Activated T-helper 1 cell treated with anti-CD3 and anti-CD28 coated beads, Interleukin-12 subunit alpha, Interleukin-12 subunit beta, Interleukin-2, Interleukin-4 antibody, amounts not matched to agents 30 ng/mL and 10 ng/mL and 1 ng/mL, durations not matched to agents 14 hours and 24 hours and 36 hours (primary cell): ENCODE results near the gene SLC66A3. TPM values are rescaled to one million over a fixed set of nuclear protein-coding genes. Genes with fewer than 3 reads are reported as not detected.

Experiments
- DNase-seq: peaks from one replicate; pipeline ENCODE4 v3.0.0; 2021; ENCODE audit warnings: low spot score
- H3K27ac Mint-ChIP-seq: one replicate; pipeline ENCODE4 v1.8.0; 2021; ENCODE audit warnings: mild to moderate bottlenecking, mixed read lengths
- H3K27me3 Mint-ChIP-seq: one replicate; pipeline ENCODE4 v1.8.0; 2022; ENCODE audit warnings: mild to moderate bottlenecking, moderate library complexity, mixed read lengths; ENCODE audit not compliant: insufficient read depth
- H3K36me3 Mint-ChIP-seq: one replicate; pipeline ENCODE4 v1.8.0; 2021; ENCODE audit warnings: low read depth, mixed read lengths
- H3K4me1 Mint-ChIP-seq: one replicate; pipeline ENCODE4 v1.8.0; 2021; ENCODE audit warnings: low read depth, mixed read lengths
- H3K4me3 Mint-ChIP-seq: one replicate; pipeline ENCODE4 v1.8.0; 2021; ENCODE audit warnings: mild to moderate bottlenecking, moderate library complexity, mixed read lengths
- H3K9me3 Mint-ChIP-seq: one replicate; pipeline ENCODE4 v1.8.0; 2021; ENCODE audit warnings: mixed read lengths
- intact Hi-C: fragments of 100-400 bp; cut with micrococcal nuclease; formaldehyde crosslinking; loops from one replicate; pipeline ENCODE4 v1.15.1; 2024
- total RNA-seq: library from RNA; stranded (reverse); gene quantifications from 2 replicates; pipeline ENCODE4 v1.2.3, GENCODE V29; 2022

Gene SLC66A3
- total RNA-seq, 1 donor from 2014 or later, result 7.9 TPM

GRCh38 chr2:11179196-11179595 is 23.9 kb downstream of the SLC66A3 start:
- no peak overlapping the region for H3K27ac Mint-ChIP-seq
- peaks cover 13% of the 10 kb centered on the region for H3K4me1 Mint-ChIP-seq
- no peaks in the 10 kb centered on the region for H3K27me3 Mint-ChIP-seq
- no peaks in the 10 kb centered on the region for H3K9me3 Mint-ChIP-seq
- DNase-seq, result no peak
- intact Hi-C loops, result no loop called here
- peaks cover 6% of the 10 kb centered on the region for H3K36me3 Mint-ChIP-seq
- H3K4me3 Mint-ChIP-seq, result no peak overlapping the region

DNA sequence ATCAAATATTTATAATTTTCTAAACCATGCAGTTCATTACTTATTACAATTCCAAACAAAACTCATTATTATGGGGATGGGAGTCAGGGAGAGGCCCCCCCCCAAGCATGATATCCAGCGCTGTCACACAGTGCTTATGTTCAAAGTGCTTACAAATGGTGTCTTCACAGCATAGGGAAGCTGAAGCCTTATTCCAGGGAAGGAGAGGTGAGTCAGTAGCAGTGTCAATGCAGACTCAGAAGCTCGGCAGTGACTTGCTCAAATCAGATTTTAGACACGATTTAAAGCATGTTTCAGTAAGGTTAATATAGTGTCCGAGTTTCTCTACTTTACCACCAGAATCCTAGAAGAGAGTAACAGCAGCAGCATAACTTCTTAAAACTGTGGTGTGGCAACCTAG is 24.6 kb downstream of the SLC66A3 start:
- H3K27me3 Mint-ChIP-seq, result no peaks in the 10 kb centered on the region
- peaks cover 6% of the 10 kb centered on the region for H3K36me3 Mint-ChIP-seq
- H3K4me3 Mint-ChIP-seq, result no peak overlapping the region
- no peaks in the 10 kb centered on the region for H3K9me3 Mint-ChIP-seq
- H3K4me1 Mint-ChIP-seq, result peaks cover 11% of the 10 kb centered on the region
- DNase-seq, result no peak
- intact Hi-C loops, result no loop called here
- H3K27ac Mint-ChIP-seq, result no peak overlapping the region

DNA sequence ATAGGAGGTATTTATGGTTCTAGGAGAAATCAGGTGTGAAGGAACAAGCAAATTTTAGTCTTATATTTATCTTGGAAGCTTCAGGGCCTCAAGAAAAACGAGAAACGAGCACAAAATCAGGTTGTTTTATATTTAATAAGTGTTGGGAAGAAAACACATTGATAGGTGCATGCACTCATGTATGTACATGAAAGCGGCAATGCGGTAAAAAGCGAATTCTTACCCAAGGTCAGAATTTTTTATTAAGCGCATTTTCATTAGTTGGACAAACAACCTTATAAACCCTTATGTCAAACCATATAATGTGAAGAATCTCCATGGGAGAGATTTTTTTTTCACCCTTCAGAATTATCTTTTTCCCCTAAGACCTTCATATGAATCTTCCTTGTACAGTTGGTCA is 25.4 kb downstream of the SLC66A3 start:
- intact Hi-C loops, result no loop called here
- no peak overlapping the region for H3K27ac Mint-ChIP-seq
- H3K36me3 Mint-ChIP-seq, result peaks cover 4% of the 10 kb centered on the region
- no peak overlapping the region for H3K4me3 Mint-ChIP-seq
- no peaks in the 10 kb centered on the region for H3K9me3 Mint-ChIP-seq
- H3K27me3 Mint-ChIP-seq, result no peaks in the 10 kb centered on the region
- peaks cover 4% of the 10 kb centered on the region for H3K4me1 Mint-ChIP-seq
- no peak for DNase-seq

- H3K4me1 Mint-ChIP-seq, result no peaks in the 10 kb centered on the region
- no peaks in the 10 kb centered on the region for H3K9me3 Mint-ChIP-seq
- peaks cover 2% of the 10 kb centered on the region for H3K36me3 Mint-ChIP-seq
- no peak overlapping the region for H3K4me3 Mint-ChIP-seq
- no peak for DNase-seq
- no peaks in the 10 kb centered on the region for H3K27me3 Mint-ChIP-seq
- H3K27ac Mint-ChIP-seq, result no peak overlapping the region
- intact Hi-C loops, result no loop called here
Measured at GRCh38 chr2:11182951-11183350, 27.7 kb downstream of the SLC66A3 start.

GRCh38 chr2:11186145-11186544 is 30.9 kb downstream of the SLC66A3 start:
- Mint-ChIP-seq H3K36me3 (peaks cover 6% of the 10 kb centered on the region), H3K27me3 (no peaks in the 10 kb centered on the region), H3K9me3 (no peaks in the 10 kb centered on the region), H3K4me3 (no peak overlapping the region), H3K27ac (no peak overlapping the region), H3K4me1 (no peaks in the 10 kb centered on the region)
- no peak for DNase-seq
- intact Hi-C loops, result no loop called here

GRCh38 chr2:11187083-11187619 is 31.9 kb downstream of the SLC66A3 start:
- Mint-ChIP-seq H3K27ac (no peak overlapping the region), H3K4me3 (no peak overlapping the region), H3K9me3 (no peaks in the 10 kb centered on the region), H3K27me3 (no peaks in the 10 kb centered on the region), H3K36me3 (peaks cover 7% of the 10 kb centered on the region), H3K4me1 (no peaks in the 10 kb centered on the region)
- intact Hi-C loops, result no loop called here
- DNase-seq, result no peak

DNA sequence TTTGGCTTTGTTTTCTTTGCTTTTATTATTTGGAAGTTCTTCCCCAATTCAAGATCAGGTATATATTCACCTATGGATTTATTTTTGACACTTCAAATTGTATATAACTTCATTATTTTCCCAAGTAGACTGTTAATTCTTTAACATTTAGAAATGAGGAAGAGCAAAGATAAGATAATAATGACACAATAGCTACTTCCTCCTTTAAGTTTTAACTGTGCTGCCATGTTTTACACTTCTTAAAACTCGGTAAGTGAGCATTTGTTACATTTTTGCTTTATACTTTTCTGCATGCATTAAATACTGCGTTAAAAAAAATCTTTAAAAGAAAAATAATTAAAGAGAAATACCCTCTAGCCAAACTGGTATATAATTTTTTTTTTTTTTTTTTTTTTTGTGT is 32.5 kb downstream of the SLC66A3 start:
- no peak overlapping the region for H3K27ac Mint-ChIP-seq
- intact Hi-C loops, result no loop called here
- DNase-seq, result no peak
- peaks cover 7% of the 10 kb centered on the region for H3K36me3 Mint-ChIP-seq
- H3K4me3 Mint-ChIP-seq, result no peak overlapping the region
- no peaks in the 10 kb centered on the region for H3K4me1 Mint-ChIP-seq
- H3K27me3 Mint-ChIP-seq, result no peaks in the 10 kb centered on the region
- no peaks in the 10 kb centered on the region for H3K9me3 Mint-ChIP-seq

DNA sequence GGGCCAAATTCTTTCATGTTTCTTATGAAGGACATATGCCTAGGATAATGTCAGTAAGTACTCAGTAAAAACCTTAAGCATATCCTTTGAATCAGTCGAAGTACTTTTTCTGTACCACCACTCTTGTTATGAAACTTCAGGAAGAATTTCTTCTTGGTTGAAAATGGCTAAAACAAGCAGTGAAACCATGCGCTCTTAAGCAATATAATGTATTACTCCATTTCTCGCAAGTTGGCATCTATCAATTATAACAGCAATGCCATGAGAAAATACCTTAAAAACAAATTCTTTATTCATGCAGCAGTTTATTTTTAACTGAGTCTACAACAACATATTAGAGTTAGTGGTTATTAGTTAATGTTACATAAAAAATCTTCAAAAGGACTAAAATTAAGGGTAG is 41.0 kb downstream of the SLC66A3 start:
- Mint-ChIP-seq H3K4me1 (no peaks in the 10 kb centered on the region), H3K9me3 (no peaks in the 10 kb centered on the region), H3K4me3 (no peak overlapping the region), H3K36me3 (peaks cover 22% of the 10 kb centered on the region), H3K27ac (no peak overlapping the region), H3K27me3 (no peaks in the 10 kb centered on the region)
- DNase-seq, result no peak
- intact Hi-C loops, result no loop called here

DNA sequence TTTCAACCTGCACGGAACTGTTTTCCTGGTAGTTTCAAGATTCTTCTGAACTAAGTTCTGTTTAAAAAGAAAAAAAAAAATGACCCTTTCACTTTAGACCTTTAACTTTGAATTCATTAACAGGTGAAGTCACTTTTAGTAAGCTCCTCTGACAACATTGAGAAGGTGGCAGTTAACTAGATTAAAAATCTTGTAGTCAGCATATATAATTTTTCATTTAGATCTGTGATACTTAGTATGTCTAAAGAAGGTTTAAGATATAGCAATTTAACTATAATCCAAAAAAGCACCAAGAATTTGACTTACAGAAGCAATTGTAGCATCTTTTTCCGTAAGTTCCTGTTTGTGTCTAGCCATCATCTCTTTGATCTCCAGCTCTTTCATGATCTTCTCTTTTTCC is 45.4 kb downstream of the SLC66A3 start:
- H3K27me3 Mint-ChIP-seq, result no peaks in the 10 kb centered on the region
- no peak overlapping the region for H3K4me3 Mint-ChIP-seq
- DNase-seq, result no peak
- H3K27ac Mint-ChIP-seq, result no peak overlapping the region
- peaks cover 16% of the 10 kb centered on the region for H3K4me1 Mint-ChIP-seq
- intact Hi-C loops, result no loop called here
- peaks cover 17% of the 10 kb centered on the region for H3K36me3 Mint-ChIP-seq
- H3K9me3 Mint-ChIP-seq, result no peaks in the 10 kb centered on the region

DNA sequence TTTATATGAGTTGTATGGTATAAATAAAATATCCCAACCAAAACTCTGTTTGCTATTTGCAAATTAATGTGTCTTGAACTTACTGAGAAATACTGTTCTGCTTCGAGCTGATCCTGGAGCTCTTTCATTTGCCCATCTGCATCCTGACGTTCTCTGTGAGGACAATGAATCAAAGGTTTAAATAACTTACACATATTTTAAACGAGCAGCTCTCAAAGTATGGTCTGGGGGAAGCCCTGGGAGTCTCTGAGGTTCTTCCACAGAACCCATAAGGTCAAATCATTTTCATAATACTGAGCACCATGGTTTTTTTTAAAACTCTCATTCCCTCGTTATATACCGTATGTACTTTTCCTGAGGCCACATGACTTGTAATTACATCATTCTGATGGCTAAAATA is 46.7 kb downstream of the SLC66A3 start:
- Mint-ChIP-seq H3K27ac (no peak overlapping the region), H3K4me1 (peaks cover 16% of the 10 kb centered on the region), H3K36me3 (peaks cover 15% of the 10 kb centered on the region), H3K27me3 (no peaks in the 10 kb centered on the region), H3K4me3 (no peak overlapping the region), H3K9me3 (no peaks in the 10 kb centered on the region)
- intact Hi-C loops, result loop anchor here (2.0 kb wide), 3 partner anchors 47 to 69 kb away; partner anchors contain the start of gene SLC66A3
- no peak for DNase-seq

GRCh38 chr2:11203480-11203879 is 48.2 kb downstream of the SLC66A3 start:
- Mint-ChIP-seq H3K27ac (peak overlapping the region; percentile 10), H3K4me1 (peaks cover 16% of the 10 kb centered on the region), H3K4me3 (no peak overlapping the region)

GRCh38 chr2:11208083-11208482 is 52.8 kb downstream of the SLC66A3 start:
- no peaks in the 10 kb centered on the region for H3K9me3 Mint-ChIP-seq
- peaks cover 16% of the 10 kb centered on the region for H3K4me1 Mint-ChIP-seq
- H3K4me3 Mint-ChIP-seq, result no peak overlapping the region
- no peak overlapping the region for H3K27ac Mint-ChIP-seq
- DNase-seq, result no peak
- peaks cover 8% of the 10 kb centered on the region for H3K36me3 Mint-ChIP-seq
- H3K27me3 Mint-ChIP-seq, result no peaks in the 10 kb centered on the region
- intact Hi-C loops, result no loop called here

More at GRCh38 chr2:11203480-11203879, 48.2 kb downstream of the SLC66A3 start:
- no peak for DNase-seq
- Mint-ChIP-seq H3K27me3 (no peaks in the 10 kb centered on the region), H3K36me3 (peaks cover 15% of the 10 kb centered on the region), H3K9me3 (no peaks in the 10 kb centered on the region)
- intact Hi-C loops, result loop anchor here (2.0 kb wide), 3 partner anchors 49 to 71 kb away; partner anchors contain the start of gene SLC66A3

DNA sequence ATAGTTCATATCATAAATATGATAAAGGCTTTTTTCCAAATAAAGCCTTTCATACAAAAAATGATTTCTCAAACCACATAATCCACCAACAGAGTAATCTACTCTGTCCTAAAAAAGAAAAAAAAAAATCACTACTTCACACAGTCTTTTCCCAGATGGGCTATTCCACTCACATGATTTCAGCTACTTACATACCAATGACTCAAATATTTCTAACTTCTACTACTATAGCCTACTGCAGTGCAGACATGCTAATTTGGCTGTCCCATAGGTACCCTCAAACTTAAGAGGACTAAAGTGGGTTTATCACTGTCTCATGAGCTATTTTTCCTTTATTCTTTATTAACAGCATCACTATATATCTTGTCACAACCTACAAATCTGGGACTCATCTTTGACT is 57.4 kb downstream of the SLC66A3 start:
- no peaks in the 10 kb centered on the region for H3K27me3 Mint-ChIP-seq
- no peak overlapping the region for H3K4me3 Mint-ChIP-seq
- no peak overlapping the region for H3K27ac Mint-ChIP-seq
- H3K9me3 Mint-ChIP-seq, result no peaks in the 10 kb centered on the region
- DNase-seq, result no peak
- peaks cover 19% of the 10 kb centered on the region for H3K36me3 Mint-ChIP-seq
- intact Hi-C loops, result no loop called here
- H3K4me1 Mint-ChIP-seq, result no peaks in the 10 kb centered on the region

DNA sequence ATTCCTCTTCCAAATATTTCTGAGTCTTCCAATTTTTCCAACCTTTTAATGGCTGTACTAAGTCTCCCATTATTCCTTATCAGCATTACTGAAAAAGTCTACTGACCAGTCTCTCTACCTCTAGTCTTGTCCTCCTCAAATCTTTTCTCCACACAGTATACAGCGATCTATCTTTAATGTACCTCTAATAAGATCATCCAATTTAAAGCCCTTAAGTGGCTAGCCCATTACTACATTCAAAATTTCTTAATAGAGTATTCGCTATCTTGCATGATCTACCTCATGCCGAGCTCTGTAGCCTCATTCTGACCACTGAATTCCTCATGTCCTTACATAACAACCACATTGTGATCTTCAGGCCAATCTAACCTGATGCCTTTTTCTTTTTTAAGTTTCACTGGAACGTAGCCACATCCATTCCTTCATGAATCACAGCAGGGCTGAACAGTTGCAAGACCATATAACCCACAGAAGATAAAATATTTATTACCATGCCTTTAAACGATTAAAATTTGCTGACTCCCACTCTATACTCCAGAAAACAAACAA is 57.9 kb downstream of the SLC66A3 start:
- no peak for DNase-seq
- no peaks in the 10 kb centered on the region for H3K9me3 Mint-ChIP-seq
- H3K36me3 Mint-ChIP-seq, result peaks cover 19% of the 10 kb centered on the region
- no peak overlapping the region for H3K4me3 Mint-ChIP-seq
- intact Hi-C loops, result no loop called here
- no peak overlapping the region for H3K27ac Mint-ChIP-seq
- no peaks in the 10 kb centered on the region for H3K27me3 Mint-ChIP-seq
- H3K4me1 Mint-ChIP-seq, result no peaks in the 10 kb centered on the region
